A549 (cell line): ENCODE results near the gene ZIM2. TPM values are rescaled to one million over a fixed set of nuclear protein-coding genes. Genes with fewer than 3 reads are reported as not detected.

Experiments used
- ATAC-seq, 2 experiments: fragments of 200-7000 bp in 1 of 2; fragments of >200 bp in 1 of 2; cut with Nextera tagmentation in 1 of 2; cut with Tn5 transposase in 1 of 2; 3 replicates each; pipeline versions ENCODE4 v1.8.0 to v1.9.1; 2018 to 2020; ENCODE audit warnings: mild to moderate bottlenecking in 1 of 2, moderate library complexity in 1 of 2
- CTCF ChIA-PET: fragments of 300-600 bp; sonication (Branson Sonifier 250); formaldehyde crosslinking; extraction: SDS; loops from one replicate; lab custom pipeline; 2021; ENCODE audit warnings: antibody characterized with exemption, inconsistent platforms; lab: Yijun Ruan, JAX
- POLR2A ChIA-PET: fragments of 350-600 bp; formaldehyde crosslinking; extraction: SDS; loops from one replicate; lab custom pipeline; 2021; ENCODE audit warnings: antibody characterized with exemption, inconsistent platforms; lab: Yijun Ruan, JAX
- DNase-seq, 2 experiments: peaks; one replicate each; pipeline versions ENCODE4 v3.0.0 to v3.0.0-alpha.2; 2011 to 2016; ENCODE audit warnings: low read depth in 1 of 2, low spot score in 1 of 2
- FAIRE-seq: peaks from 2 replicates; lab custom pipeline; 2011; peaks lifted over from hg19 to GRCh38; lab: Jason Lieb, UNC
- H3K27ac ChIP-seq, 2 experiments: fragments of >200 bp; sonication (Bioruptor Twin); formaldehyde crosslinking; 3 replicates each; pipeline ENCODE4 v1.5.1; 2016 to 2017
- H3K4me1 ChIP-seq: fragments of >200 bp; sonication (Bioruptor Twin); formaldehyde crosslinking; 3 replicates; pipeline ENCODE4 v1.6.1; 2016
- H3K4me2 ChIP-seq: fragments of >200 bp; sonication (Bioruptor Twin); formaldehyde crosslinking; 3 replicates; pipeline ENCODE4 v1.6.1; 2016
- H3K4me3 ChIP-seq: fragments of >200 bp; sonication (Bioruptor Twin); formaldehyde crosslinking; 3 replicates; pipeline ENCODE4 v1.5.1; 2016
- H3K9me3 ChIP-seq: fragments of >200 bp; sonication (Bioruptor Twin); formaldehyde crosslinking; 3 replicates; pipeline ENCODE4 v1.6.1; 2016
- BHLHE40 ChIP-seq: IDR thresholded peaks from 2 replicates; pipeline ENCODE4 v1.6.1; 2012; ENCODE audit warnings: low read depth, low read length, inconsistent platforms
- CEBPB ChIP-seq, 2 experiments: fragments of >200 bp in 1 of 2; sonication (Bioruptor Twin) in 1 of 2; formaldehyde crosslinking in 1 of 2; IDR thresholded peaks; 2 replicates each; pipeline ENCODE4 v1.6.1; 2012 to 2016
- CTCF ChIP-seq: fragments of >200 bp; sonication (Bioruptor Twin); formaldehyde crosslinking; IDR thresholded peaks from 3 replicates; pipeline ENCODE4 v1.5.1; 2016
- EHF ChIP-seq: fragments of 250-450 bp; sonication (Bioruptor Pico); IDR thresholded peaks from 2 replicates; pipeline ENCODE4 v1.5.0; 2020; ENCODE audit warnings: mild to moderate bottlenecking
- EP300 ChIP-seq, 2 experiments: fragments of >200 bp; sonication (Bioruptor Twin); formaldehyde crosslinking; IDR thresholded peaks; 2 replicates in 1 of 2; 3 replicates in 1 of 2; pipeline ENCODE4 v1.6.1; 2016 to 2017
- FOSB ChIP-seq: fragments of 250-450 bp; sonication (Bioruptor Pico); IDR thresholded peaks from 2 replicates; pipeline ENCODE4 v1.5.0; 2020; ENCODE audit warnings: mild to moderate bottlenecking, moderate library complexity
- FOSL2 ChIP-seq, 2 experiments: fragments of 450-650 bp in 1 of 2; fragments of >200 bp in 1 of 2; sonication (Bioruptor Twin) in 1 of 2; formaldehyde crosslinking; IDR thresholded peaks; 2 replicates each; pipeline versions ENCODE4 v1.5.0 to v1.6.1; 2016 to 2020; ENCODE audit warnings: mild to moderate bottlenecking in 1 of 2, moderate library complexity in 1 of 2
- GATA3 ChIP-seq: IDR thresholded peaks from 2 replicates; pipeline ENCODE4 v1.6.1; 2012; ENCODE audit warnings: borderline replicate concordance
- HDAC2 ChIP-seq: fragments of 200-600 bp; sonication (generic); IDR thresholded peaks from 2 replicates; pipeline ENCODE4 v1.6.1; 2016
- HMGXB4 ChIP-seq: fragments of 250-450 bp; sonication (Bioruptor Pico); IDR thresholded peaks from 2 replicates; pipeline ENCODE4 v1.5.0; 2021; ENCODE audit warnings: mild to moderate bottlenecking, moderate library complexity, borderline replicate concordance
- JUN ChIP-seq, 2 experiments: fragments of >200 bp; sonication (Bioruptor Twin); formaldehyde crosslinking; IDR thresholded peaks; 2 replicates in 1 of 2; 3 replicates in 1 of 2; pipeline ENCODE4 v1.6.1; 2016 to 2017
- JUNB ChIP-seq: fragments of >200 bp; sonication (Bioruptor Twin); formaldehyde crosslinking; IDR thresholded peaks from 2 replicates; pipeline ENCODE4 v1.6.1; 2016
- KDM5A ChIP-seq: fragments of 200-600 bp; sonication (generic); IDR thresholded peaks from 2 replicates; pipeline ENCODE4 v1.6.1; 2016; ENCODE audit warnings: antibody characterized with exemption, mild to moderate bottlenecking
- NPAS2 ChIP-seq: fragments of 250-450 bp; sonication (Bioruptor Pico); IDR thresholded peaks from 2 replicates; pipeline ENCODE4 v1.8.0; 2022; ENCODE audit warnings: mild to moderate bottlenecking, moderate library complexity, borderline replicate concordance
- NR3C1 ChIP-seq: fragments of >200 bp; sonication (Bioruptor Twin); formaldehyde crosslinking; IDR thresholded peaks from 3 replicates; pipeline ENCODE4 v1.6.1; 2017
- PBX3 ChIP-seq: IDR thresholded peaks from 2 replicates; pipeline ENCODE4 v1.6.1; 2012
- POLR2A ChIP-seq: IDR thresholded peaks from 2 replicates; pipeline ENCODE4 v1.6.1; 2012; ENCODE audit warnings: mild to moderate bottlenecking, low read length
- SREBF2 ChIP-seq: fragments of 450-650 bp; IDR thresholded peaks from 2 replicates; pipeline ENCODE4 v1.6.1; 2014; ENCODE audit warnings: mild to moderate bottlenecking, moderate library complexity
- USF2 ChIP-seq: fragments of 450-650 bp; IDR thresholded peaks from 2 replicates; pipeline ENCODE4 v1.6.1; 2014; ENCODE audit warnings: antibody characterized with exemption
- ZC3H11A ChIP-seq: fragments of 450-650 bp; IDR thresholded peaks from 2 replicates; pipeline ENCODE4 v1.6.1; 2014; ENCODE audit warnings: antibody characterized with exemption, mild to moderate bottlenecking
- ZFP36 ChIP-seq: fragments of 450-650 bp; IDR thresholded peaks from 2 replicates; pipeline ENCODE4 v1.6.1; 2014; ENCODE audit warnings: borderline replicate concordance; ENCODE audit not compliant: partially characterized antibody
- ZNF302 ChIP-seq: fragments of 250-450 bp; sonication (Bioruptor Pico); IDR thresholded peaks from 2 replicates; pipeline ENCODE4 v1.9.0; 2021; ENCODE audit warnings: inconsistent platforms, mild to moderate bottlenecking, moderate library complexity
- WGBS: methylation state at CpG from one replicate; pipeline ENCODE4 v1.1.6; 2017; ENCODE audit errors: missing lambda C conversion rate; 5-methylcytosine and 5-hydroxymethylcytosine counted together
- polyA plus RNA-seq, 4 experiments: library from polyadenylated mRNA; depleted of rRNA in 3 of 4; stranded (reverse); fragments of >200 nt; fragmentation: RNase III in 1 of 4; extraction: RNeasy Plus Mini Kit Qiagen cat#74134 plus additional on column Dnase treatment in 1 of 4; gene quantifications; 2 replicates in 3 of 4; 3 replicates in 1 of 4; pipeline ENCODE4 v1.2.3, GENCODE V29; 2011 to 2017

The ZIM2 gene
- polyA plus RNA-seq, 2 of the 4 experiments (the other 2 are of a cell fraction), result not detected

- CTCF ChIA-PET, result no interaction called here
Measured at GRCh38 chr19:56848166-56848565, 7.6 kb upstream of the ZIM2 start.

GRCh38 chr19:56842412-56842811 is 1.9 kb upstream of the ZIM2 start:
- POLR2A ChIA-PET, result no interaction called here
- no peak for FAIRE-seq

More at GRCh38 chr19:56848166-56848565, 7.6 kb upstream of the ZIM2 start:
- no peak overlapping the region for H3K4me2 ChIP-seq
- FAIRE-seq (no peak), ATAC-seq (no peak), DNase-seq (no peak)
- H3K4me1 ChIP-seq, result no peaks in the 10 kb centered on the region
- peaks cover 29% of the 10 kb centered on the region; the same call in 2 of the 3 replicates for H3K9me3 ChIP-seq
- H3K4me3 ChIP-seq, result no peak overlapping the region
- POLR2A ChIA-PET, result no interaction called here
- 23% methylated on average over 4 of the region's 4 CpGs for WGBS
- no peak overlapping the region for H3K27ac ChIP-seq
- no peak for TF ChIP-seq BHLHE40
- TF ChIP-seq NR3C1, result no peak
- no peak for TF ChIP-seq ZNF302 (CRISPR knock-in tag)
- no peak for TF ChIP-seq ZC3H11A
- TF ChIP-seq HMGXB4, result no peak
- TF ChIP-seq CEBPB (IDR thresholded peaks at IDR 0.05), result no peak

More at GRCh38 chr19:56842412-56842811, 1.9 kb upstream of the ZIM2 start:
- no peak overlapping the region for H3K4me2 ChIP-seq
- no peaks in the 10 kb centered on the region for H3K4me1 ChIP-seq
- TF ChIP-seq NPAS2, result no peak
- no peak for TF ChIP-seq GATA3
- TF ChIP-seq JUNB, result no peak
- TF ChIP-seq HDAC2, result no peak
- TF ChIP-seq SREBF2, result no peak
- TF ChIP-seq FOSB, result no peak
- TF ChIP-seq PBX3, result no peak
- no peak for TF ChIP-seq JUN (IDR thresholded peaks at IDR 0.05)
- TF ChIP-seq BHLHE40, result no peak
- TF ChIP-seq CTCF, result no peak
- TF ChIP-seq EP300 (IDR thresholded peaks at IDR 0.05), result no peak
- no peak for TF ChIP-seq USF2
- TF ChIP-seq EHF (CRISPR knock-in tag), result no peak
- no peak for TF ChIP-seq FOSL2 (IDR thresholded peaks at IDR 0.05)
- TF ChIP-seq FOSL2 (CRISPR knock-in tag; IDR thresholded peaks at IDR 0.05), result no peak
- no peak for TF ChIP-seq ZC3H11A
- no peak for TF ChIP-seq KDM5A
- TF ChIP-seq POLR2A, result no peak
- TF ChIP-seq ZFP36, result no peak
- H3K4me3 ChIP-seq, result no peak overlapping the region
- DNase-seq (no peak), ATAC-seq (no peak)
- no peak overlapping the region for H3K27ac ChIP-seq
- CTCF ChIA-PET, result interaction anchor here (0.6 kb wide), 1 partner anchor 35 kb away, joined by 3 read pairs; no protein-coding TSS in a partner anchor
- H3K9me3 ChIP-seq, result peaks cover 51% of the 10 kb centered on the region
- WGBS, result 8% methylated on average over 1 of the region's 1 CpG
